ENCODE results near the gene DPP6.

Gene DPP6

DNA sequence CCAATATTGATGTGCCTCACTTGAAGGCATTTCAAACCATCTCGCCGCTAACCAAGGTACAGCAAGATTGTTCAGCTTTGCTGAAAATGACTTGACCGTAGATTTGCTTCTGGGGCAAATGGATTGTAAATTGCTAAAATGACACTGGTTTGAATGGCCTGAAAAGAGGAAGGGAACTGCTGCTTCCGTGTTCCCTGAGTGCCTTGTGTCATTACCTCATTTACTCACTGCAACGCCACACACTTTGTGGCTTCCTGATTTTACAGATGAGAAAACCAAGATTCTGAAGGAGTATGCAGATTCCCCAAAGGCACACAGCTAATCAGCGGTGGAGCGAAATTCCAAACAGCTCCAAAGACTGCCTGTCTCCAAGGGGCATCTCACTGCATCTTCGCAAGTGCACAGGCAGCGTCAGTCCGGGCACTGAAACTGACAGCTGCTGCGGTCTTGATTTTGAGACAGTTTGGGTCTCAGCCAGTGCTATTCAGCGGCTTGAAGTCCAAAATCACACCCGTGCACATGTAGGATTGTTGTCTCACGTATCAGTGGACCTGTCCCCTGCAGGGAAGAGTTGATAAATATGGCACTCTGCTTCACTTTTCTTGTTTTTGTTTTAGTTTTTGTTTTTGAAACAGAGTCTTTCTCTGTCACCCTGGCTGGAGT is 290.9 kb downstream of the DPP6 start:
- ChIA-PET POLR2A (no interaction called here), CTCF (no interaction called here)
- no peak for DNase-seq (ENCODE audit: low read depth, low spot score)
- no peak overlapping the region for H3K4me3 ChIP-seq (ENCODE audit: low read depth, low read length)
- TF ChIP-seq, protein P1, sequence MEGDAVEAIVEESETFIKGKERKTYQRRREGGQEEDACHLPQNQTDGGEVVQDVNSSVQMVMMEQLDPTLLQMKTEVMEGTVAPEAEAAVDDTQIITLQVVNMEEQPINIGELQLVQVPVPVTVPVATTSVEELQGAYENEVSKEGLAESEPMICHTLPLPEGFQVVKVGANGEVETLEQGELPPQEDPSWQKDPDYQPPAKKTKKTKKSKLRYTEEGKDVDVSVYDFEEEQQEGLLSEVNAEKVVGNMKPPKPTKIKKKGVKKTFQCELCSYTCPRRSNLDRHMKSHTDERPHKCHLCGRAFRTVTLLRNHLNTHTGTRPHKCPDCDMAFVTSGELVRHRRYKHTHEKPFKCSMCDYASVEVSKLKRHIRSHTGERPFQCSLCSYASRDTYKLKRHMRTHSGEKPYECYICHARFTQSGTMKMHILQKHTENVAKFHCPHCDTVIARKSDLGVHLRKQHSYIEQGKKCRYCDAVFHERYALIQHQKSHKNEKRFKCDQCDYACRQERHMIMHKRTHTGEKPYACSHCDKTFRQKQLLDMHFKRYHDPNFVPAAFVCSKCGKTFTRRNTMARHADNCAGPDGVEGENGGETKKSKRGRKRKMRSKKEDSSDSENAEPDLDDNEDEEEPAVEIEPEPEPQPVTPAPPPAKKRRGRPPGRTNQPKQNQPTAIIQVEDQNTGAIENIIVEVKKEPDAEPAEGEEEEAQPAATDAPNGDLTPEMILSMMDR (IDR thresholded peaks at IDR 0.05; ENCODE audit: insufficient read depth, low read length, missing control alignments) = no peak

DNA sequence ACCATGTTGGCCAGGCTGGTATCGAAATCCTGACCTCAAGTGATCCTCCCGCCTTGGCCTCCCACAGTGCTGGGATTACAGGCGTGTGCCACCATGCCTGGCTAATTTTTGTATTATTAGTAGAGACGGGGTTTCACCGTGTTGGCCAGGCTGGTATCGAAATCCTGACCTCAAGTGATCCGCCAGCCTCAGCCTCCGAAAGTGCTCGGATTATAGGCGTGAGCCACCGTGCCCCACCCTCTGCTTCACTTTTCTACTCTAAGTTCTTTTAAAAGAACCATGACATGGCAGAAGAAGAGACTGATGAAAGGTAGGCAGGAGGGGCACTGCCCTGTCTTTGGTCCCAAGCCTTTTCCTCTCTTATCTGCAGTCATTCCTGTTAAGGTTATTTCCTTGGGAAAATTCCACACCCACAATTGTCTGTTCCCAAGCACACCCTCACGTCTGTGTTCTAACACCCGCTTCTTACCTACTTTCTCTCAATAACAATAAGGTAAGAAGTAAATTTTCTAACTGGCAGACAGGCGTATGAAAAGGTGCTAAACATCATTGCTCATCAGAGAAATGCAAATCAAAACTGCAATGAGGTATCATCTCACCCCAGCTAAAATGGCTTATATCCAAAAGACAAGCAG is 291.7 kb downstream of the DPP6 start:
- CTCF ChIA-PET = no interaction called here

DNA sequence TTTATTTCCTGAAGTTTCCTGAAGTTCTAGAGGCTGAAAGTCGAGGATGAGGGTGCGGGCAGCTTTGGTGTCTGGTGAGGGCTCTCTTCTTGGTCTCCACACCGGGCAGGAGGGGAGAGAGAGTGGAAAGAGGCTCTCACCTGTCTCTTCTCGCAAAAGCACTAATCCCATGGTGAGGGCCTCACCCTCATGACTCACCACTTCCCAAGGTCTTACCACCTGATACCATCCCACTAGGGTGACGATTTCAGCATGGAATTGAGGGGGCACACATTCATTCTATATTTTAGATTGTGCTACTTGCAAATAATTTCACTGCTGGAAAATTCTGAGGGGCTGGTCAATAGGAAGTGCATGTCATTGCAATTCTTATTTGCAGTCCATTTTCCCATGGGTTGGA is 292.9 kb downstream of the DPP6 start:
- TF ChIP-seq, protein P1 (IDR thresholded peaks at IDR 0.05; ENCODE audit: insufficient read depth, low read length, missing control alignments) = no peak
- POLR2A ChIA-PET = no interaction called here
- no peak overlapping the region for H3K4me3 ChIP-seq (ENCODE audit: low read depth, low read length)
- no peak for DNase-seq (ENCODE audit: low read depth, low spot score)
- CTCF ChIA-PET = no interaction called here

More for the DNA sequence above, 291.7 kb downstream of the DPP6 start:
- no peak for DNase-seq (ENCODE audit: low read depth, low spot score)
- no peak overlapping the region for H3K4me3 ChIP-seq (ENCODE audit: low read depth, low read length)
- TF ChIP-seq, protein P1 (IDR thresholded peaks at IDR 0.05; ENCODE audit: insufficient read depth, low read length, missing control alignments) = no peak
- POLR2A ChIA-PET = no interaction called here

DNA sequence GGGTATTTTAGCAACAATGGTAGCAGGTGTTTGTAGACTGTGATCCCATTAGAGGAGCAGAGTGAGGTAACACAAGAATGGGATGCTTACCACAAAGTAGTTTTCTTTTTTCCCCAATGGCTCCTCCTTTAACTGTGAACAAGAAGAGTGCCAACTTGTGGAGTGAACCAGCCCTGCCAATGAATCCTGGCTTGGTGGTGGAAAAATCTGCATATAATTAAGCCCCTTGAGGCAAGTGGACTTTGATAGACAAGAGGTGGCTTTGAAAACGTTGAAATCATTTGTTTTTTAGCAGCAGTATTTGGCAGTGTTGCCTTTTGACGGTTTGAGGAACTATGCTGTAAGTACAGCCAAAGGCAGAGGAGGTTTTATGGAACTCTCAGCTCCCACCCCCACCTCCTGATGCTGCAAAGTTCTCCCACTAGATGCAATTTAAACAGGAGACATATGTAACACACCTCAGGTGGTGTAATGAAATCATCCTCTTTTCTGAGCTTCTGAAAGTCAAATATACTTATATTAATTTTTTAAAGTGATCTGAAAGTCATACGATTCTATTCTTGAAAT is 295.6 kb downstream of the DPP6 start:
- no peak for DNase-seq (ENCODE audit: low read depth, low spot score)
- no peak overlapping the region for H3K4me3 ChIP-seq (ENCODE audit: low read depth, low read length)
- ChIA-PET CTCF (no interaction called here), POLR2A (no interaction called here)
- TF ChIP-seq, protein P1 (IDR thresholded peaks at IDR 0.05; ENCODE audit: insufficient read depth, low read length, missing control alignments) = no peak

DNA sequence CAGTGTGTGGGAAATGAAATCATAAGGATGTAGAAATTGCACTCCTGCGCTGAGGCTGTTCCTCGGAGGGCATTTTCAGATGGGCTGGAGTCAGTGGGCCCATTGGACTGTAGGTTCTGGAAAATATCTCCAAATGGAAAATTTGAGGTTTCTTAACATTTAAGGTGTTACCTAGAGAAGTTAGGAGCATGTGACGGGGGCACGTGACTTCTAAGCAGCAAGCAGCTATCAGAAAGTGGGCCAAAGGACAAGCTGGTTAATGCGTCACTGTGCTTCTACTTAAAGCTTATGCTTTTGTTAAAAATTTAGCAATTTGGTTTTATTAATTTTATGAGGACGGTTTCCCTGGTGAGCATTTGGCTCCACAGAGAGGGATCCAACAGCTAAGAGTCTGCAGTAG is 298.7 kb downstream of the DPP6 start:
- H3K4me3 ChIP-seq (ENCODE audit: low read depth, low read length) = no peak overlapping the region
- ChIA-PET CTCF (no interaction called here), POLR2A (no interaction called here)
- TF ChIP-seq, protein P1 (IDR thresholded peaks at IDR 0.05; ENCODE audit: insufficient read depth, low read length, missing control alignments) = no peak
- DNase-seq (ENCODE audit: low read depth, low spot score) = no peak

DNA sequence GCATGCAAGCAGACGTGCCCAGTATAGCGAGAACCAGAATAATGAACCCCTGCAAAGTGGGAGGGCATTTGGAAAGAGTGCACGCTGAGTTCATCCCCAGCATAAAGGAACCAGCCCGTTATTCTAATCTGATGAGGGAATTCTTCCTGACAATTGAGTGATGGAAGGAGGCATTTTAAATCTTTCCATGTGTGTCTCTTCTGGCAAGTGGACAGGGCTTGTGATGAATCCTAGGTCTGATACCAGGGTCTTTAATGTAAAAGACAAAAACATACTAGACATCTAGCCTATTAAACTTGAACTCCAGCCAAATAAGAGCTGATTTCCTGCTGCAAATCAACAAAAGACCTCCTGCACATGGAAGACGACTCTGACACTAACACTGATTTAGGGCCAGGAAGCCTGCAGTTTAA is 301.2 kb downstream of the DPP6 start:
- ChIA-PET CTCF (no interaction called here), POLR2A (no interaction called here)
- TF ChIP-seq, protein P1 (IDR thresholded peaks at IDR 0.05; ENCODE audit: insufficient read depth, low read length, missing control alignments) = no peak
- H3K4me3 ChIP-seq (ENCODE audit: low read depth, low read length) = no peak overlapping the region
- DNase-seq (ENCODE audit: low read depth, low spot score) = no peak
